Measurements from ENCODE around the gene FADD. TPM values are rescaled to one million over a fixed set of nuclear protein-coding genes. Genes with fewer than 3 reads are reported as not detected.

FADD gene
- total and polyA plus RNA-seq, 2 donors from 2014 or later, result 27.8 to 31.5 TPM

- Histone ChIP-seq H3K4me3 (ENCODE audit: low read length in 3 of 3) (no peak overlapping the region), H3K4me1 (ENCODE audit: control insufficient read depth in 2 of 3, insufficient read depth in 2 of 3, low read depth in 1 of 3, low read length in 3 of 3) (peaks cover 0 to 2% (median 0%) of the 10 kb centered on the region in 3 donors), H3K27me3 (ENCODE audit: control insufficient read depth, insufficient read depth, low read length) (no peaks in the 10 kb centered on the region), H3K9ac (ENCODE audit: low read length in 3 of 3) (no peak overlapping the region), H3K27ac (ENCODE audit: low read depth in 2 of 2, low read length in 2 of 2) (no peak overlapping the region), H3K9me3 (ENCODE audit: control insufficient read depth in 2 of 3, insufficient read depth in 1 of 3, low read length in 3 of 3) (no peaks in the 10 kb centered on the region), H3K36me3 (ENCODE audit: control insufficient read depth in 2 of 3, insufficient read depth in 3 of 3, low read length in 3 of 3) (no peaks in the 10 kb centered on the region)
- FAIRE-seq (no peak), DNase-seq (no peak)
- intact Hi-C loops (cut with DNase I), result no loop called here
- TF ChIP-seq CTCF (IDR thresholded peaks at IDR 0.05; ENCODE audit: borderline replicate concordance, extremely low read depth, insufficient read depth), result no peak
These were observed 44.1 kb downstream of the FADD start for GRCh38 chr11:70247042-70247709.

GRCh38 chr11:70247710-70248072 lies 44.6 kb downstream of the FADD start:
- Histone ChIP-seq H3K9ac (ENCODE audit: low read length in 3 of 3) (no peak overlapping the region), H3K27ac (ENCODE audit: low read depth in 2 of 2, low read length in 2 of 2) (no peak overlapping the region)

GRCh38 chr11:70250876-70251658 lies 48.0 kb downstream of the FADD start:
- H3K36me3 ChIP-seq (ENCODE audit: control insufficient read depth in 2 of 3, insufficient read depth in 3 of 3, low read length in 3 of 3), result no peaks in the 10 kb centered on the region

More at GRCh38 chr11:70247710-70248072, 44.6 kb downstream of the FADD start:
- Histone ChIP-seq H3K27me3 (ENCODE audit: control insufficient read depth, insufficient read depth, low read length) (no peaks in the 10 kb centered on the region), H3K4me3 (ENCODE audit: low read length in 3 of 3) (no peak overlapping the region), H3K36me3 (ENCODE audit: control insufficient read depth in 2 of 3, insufficient read depth in 3 of 3, low read length in 3 of 3) (no peaks in the 10 kb centered on the region), H3K4me1 (ENCODE audit: control insufficient read depth in 2 of 3, insufficient read depth in 2 of 3, low read depth in 1 of 3, low read length in 3 of 3) (peaks cover 0 to 2% (median 0%) of the 10 kb centered on the region in 3 donors), H3K9me3 (ENCODE audit: control insufficient read depth in 2 of 3, insufficient read depth in 1 of 3, low read length in 3 of 3) (no peaks in the 10 kb centered on the region)
- FAIRE-seq (no peak), DNase-seq (no peak)
- intact Hi-C loops (cut with DNase I), result no loop called here
- no peak for TF ChIP-seq CTCF (IDR thresholded peaks at IDR 0.05; ENCODE audit: borderline replicate concordance, extremely low read depth, insufficient read depth)

More at GRCh38 chr11:70250876-70251658, 48.0 kb downstream of the FADD start:
- H3K4me1 ChIP-seq (ENCODE audit: control insufficient read depth in 2 of 3, insufficient read depth in 2 of 3, low read depth in 1 of 3, low read length in 3 of 3), result peaks cover 0 to 2% (median 0%) of the 10 kb centered on the region in 3 donors
- no peak overlapping the region for H3K9ac ChIP-seq (ENCODE audit: low read length in 3 of 3)
- H3K4me3 ChIP-seq (ENCODE audit: low read length in 3 of 3), result no peak overlapping the region
- no peak for TF ChIP-seq CTCF (IDR thresholded peaks at IDR 0.05; ENCODE audit: borderline replicate concordance, extremely low read depth, insufficient read depth)
- FAIRE-seq, result no peak
- intact Hi-C loops (cut with DNase I), result no loop called here
- H3K9me3 ChIP-seq (ENCODE audit: control insufficient read depth in 2 of 3, insufficient read depth in 1 of 3, low read length in 3 of 3), result no peaks in the 10 kb centered on the region
- H3K27ac ChIP-seq (ENCODE audit: low read depth in 2 of 2, low read length in 2 of 2), result no peak overlapping the region
- no peak for DNase-seq
- H3K27me3 ChIP-seq (ENCODE audit: control insufficient read depth, insufficient read depth, low read length), result no peaks in the 10 kb centered on the region
